Smooth muscle cell (in vitro differentiated cells): ENCODE measurements around the gene ACADSB. TPM values are rescaled to one million over a fixed set of nuclear protein-coding genes. Genes with fewer than 3 reads are reported as not detected.

Experiments
- DNase-seq: peaks from one replicate; lab custom pipeline; 2025; ENCODE audit not compliant: unreplicated experiment; lab: John Stamatoyannopoulos, UW
- H2AFZ ChIP-seq: fragments of 200-600 bp; sonication (generic); 2 replicates; pipeline ENCODE4 v1.6.0; 2016; ENCODE audit warnings: antibody characterized with exemption, low read depth, mild to moderate bottlenecking
- H3F3A ChIP-seq: fragments of 200-600 bp; sonication (generic); 2 replicates; pipeline ENCODE4 v1.6.0; 2017; ENCODE audit warnings: antibody characterized with exemption, low read depth
- H3K27ac ChIP-seq: fragments of 200-600 bp; sonication (generic); 2 replicates; pipeline ENCODE4 v1.5.1; 2016; ENCODE audit warnings: low read depth, mild to moderate bottlenecking
- H3K27me3 ChIP-seq: fragments of 200-600 bp; sonication (generic); 2 replicates; pipeline ENCODE4 v1.6.1; 2016; ENCODE audit warnings: low read depth, mild to moderate bottlenecking
- H3K36me3 ChIP-seq: fragments of 200-600 bp; sonication (generic); 2 replicates; pipeline ENCODE4 v1.5.1; 2016; ENCODE audit warnings: low read depth
- H3K4me1 ChIP-seq: fragments of 200-600 bp; sonication (generic); 2 replicates; pipeline ENCODE4 v1.5.1; 2016; ENCODE audit warnings: low read depth
- H3K4me2 ChIP-seq: fragments of 200-600 bp; sonication (generic); 2 replicates; pipeline ENCODE4 v1.6.0; 2016; ENCODE audit warnings: mild to moderate bottlenecking
- H3K4me3 ChIP-seq: fragments of 200-600 bp; sonication (generic); 2 replicates; pipeline ENCODE4 v1.5.1; 2016; ENCODE audit warnings: mild to moderate bottlenecking
- H3K79me2 ChIP-seq: fragments of 200-600 bp; sonication (generic); 2 replicates; pipeline ENCODE4 v1.6.0; 2016; ENCODE audit warnings: low read depth, mild to moderate bottlenecking
- H3K9ac ChIP-seq: fragments of 200-600 bp; sonication (generic); 2 replicates; pipeline ENCODE4 v1.6.0; 2016; ENCODE audit warnings: low read depth
- H3K9me3 ChIP-seq: fragments of 200-600 bp; sonication (generic); replicated peaks from 2 replicates; pipeline ENCODE4 v1.5.1; 2016; ENCODE audit warnings: low read depth
- H4K20me1 ChIP-seq: fragments of 200-600 bp; sonication (generic); 2 replicates; pipeline ENCODE4 v1.6.0; 2016; ENCODE audit warnings: low read depth
- WGBS: methylation state at CpG from one replicate; pipeline ENCODE4 v1.1.7; 2016; ENCODE audit warnings: low lambda C conversion rate; 5-methylcytosine and 5-hydroxymethylcytosine counted together
- polyA plus RNA-seq: library from polyadenylated mRNA; unstranded; fragments of >200 nt; fragmentation: Nextera tagmentation; extraction: Ambion mirVana; gene quantifications from 2 replicates; pipeline ENCODE4 v1.2.1, GENCODE V29; 2016
- total RNA-seq: library from RNA; depleted of rRNA; stranded (reverse); fragments of >200 nt; gene quantifications from 2 replicates; pipeline ENCODE4 v1.2.3, GENCODE V29; 2014
- TF ChIP-seq, protein P1 (sequence below): fragments of 200-600 bp; sonication (generic); IDR thresholded peaks from 2 replicates; pipeline ENCODE4 v1.5.1; 2017; ENCODE audit warnings: borderline replicate concordance, mild to moderate bottlenecking, antibody characterized with exemption; ENCODE audit not compliant: insufficient read depth, poor library complexity, severe bottlenecking

ACADSB gene
- total and polyA plus RNA-seq, 2 experiments from 2014 or later = 2.9 to 3.2 TPM

DNA sequence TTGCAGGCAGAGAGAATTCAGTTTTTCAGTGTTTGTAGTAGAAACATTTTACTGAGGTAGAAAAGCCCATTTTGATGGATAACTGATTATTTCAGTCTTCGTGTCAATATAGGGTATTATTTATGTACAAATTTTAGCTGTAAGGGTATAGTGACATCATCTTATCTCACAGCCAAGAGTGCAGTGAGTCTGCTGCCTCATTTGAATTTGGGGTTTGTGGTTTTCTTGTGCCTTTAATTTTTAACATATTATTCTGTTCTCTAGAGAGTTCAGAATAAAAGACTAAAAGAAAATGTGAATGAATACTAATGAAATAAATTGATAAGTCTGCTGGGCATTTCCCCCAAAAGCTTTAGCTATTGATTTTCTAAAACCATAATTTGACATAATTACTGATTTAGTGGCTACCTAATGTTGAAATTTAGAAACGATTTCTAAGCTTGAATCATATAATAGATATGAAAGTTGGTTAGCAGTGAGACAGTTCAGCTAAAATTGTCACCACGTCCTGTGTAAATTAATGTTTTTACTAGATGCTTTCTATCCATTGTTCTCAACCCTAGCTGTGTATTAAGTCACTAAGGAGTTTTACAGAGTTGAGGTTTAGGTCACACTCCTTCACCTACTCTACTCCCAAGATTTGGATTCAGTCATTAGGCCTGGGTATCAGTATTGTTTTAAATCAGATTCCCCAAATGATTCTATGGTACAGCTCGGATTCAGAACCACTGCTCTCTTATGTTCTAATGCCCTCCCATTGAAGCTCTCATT is 37.3 kb downstream of the ACADSB start:
- no peaks in the 10 kb centered on the region for H3K79me2 ChIP-seq
- H3K4me1 ChIP-seq = no peaks in the 10 kb centered on the region
- H4K20me1 ChIP-seq = no peaks in the 10 kb centered on the region
- H3K9me3 ChIP-seq = no peaks in the 10 kb centered on the region
- no peaks in the 10 kb centered on the region for H3F3A ChIP-seq
- H3K9ac ChIP-seq = no peak overlapping the region
- TF ChIP-seq, protein P1, sequence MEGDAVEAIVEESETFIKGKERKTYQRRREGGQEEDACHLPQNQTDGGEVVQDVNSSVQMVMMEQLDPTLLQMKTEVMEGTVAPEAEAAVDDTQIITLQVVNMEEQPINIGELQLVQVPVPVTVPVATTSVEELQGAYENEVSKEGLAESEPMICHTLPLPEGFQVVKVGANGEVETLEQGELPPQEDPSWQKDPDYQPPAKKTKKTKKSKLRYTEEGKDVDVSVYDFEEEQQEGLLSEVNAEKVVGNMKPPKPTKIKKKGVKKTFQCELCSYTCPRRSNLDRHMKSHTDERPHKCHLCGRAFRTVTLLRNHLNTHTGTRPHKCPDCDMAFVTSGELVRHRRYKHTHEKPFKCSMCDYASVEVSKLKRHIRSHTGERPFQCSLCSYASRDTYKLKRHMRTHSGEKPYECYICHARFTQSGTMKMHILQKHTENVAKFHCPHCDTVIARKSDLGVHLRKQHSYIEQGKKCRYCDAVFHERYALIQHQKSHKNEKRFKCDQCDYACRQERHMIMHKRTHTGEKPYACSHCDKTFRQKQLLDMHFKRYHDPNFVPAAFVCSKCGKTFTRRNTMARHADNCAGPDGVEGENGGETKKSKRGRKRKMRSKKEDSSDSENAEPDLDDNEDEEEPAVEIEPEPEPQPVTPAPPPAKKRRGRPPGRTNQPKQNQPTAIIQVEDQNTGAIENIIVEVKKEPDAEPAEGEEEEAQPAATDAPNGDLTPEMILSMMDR = no peak
- no peak overlapping the region for H3K4me3 ChIP-seq
- H2AFZ ChIP-seq = no peak overlapping the region
- DNase-seq = no peak
- WGBS = 92% methylated on average over 4 of the region's 4 CpGs
- H3K27ac ChIP-seq = no peak overlapping the region
- no peaks in the 10 kb centered on the region for H3K27me3 ChIP-seq
- H3K36me3 ChIP-seq = no peaks in the 10 kb centered on the region
- no peak overlapping the region for H3K4me2 ChIP-seq

DNA sequence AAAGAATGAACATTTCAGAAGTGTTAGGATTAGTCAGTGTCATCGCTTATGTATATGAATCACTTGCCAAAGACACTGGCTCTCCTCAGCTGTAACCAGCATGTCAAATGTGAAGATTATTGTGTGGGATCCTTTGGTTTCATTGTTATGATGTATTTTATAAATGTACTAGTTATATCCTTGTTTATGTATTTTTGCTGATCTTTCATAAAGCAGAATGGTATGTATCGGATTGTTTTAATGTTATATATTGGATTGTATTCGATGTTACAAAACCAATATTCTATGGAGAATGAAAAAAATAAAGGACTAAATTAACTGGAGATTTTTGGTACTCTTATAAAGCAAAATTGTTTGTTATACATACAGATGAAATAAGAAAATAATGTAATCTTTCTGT is 49.2 kb downstream of the ACADSB start:
- no peak overlapping the region for H2AFZ ChIP-seq
- H3K79me2 ChIP-seq = no peaks in the 10 kb centered on the region
- H3K4me1 ChIP-seq = no peaks in the 10 kb centered on the region
- no peaks in the 10 kb centered on the region for H3K9me3 ChIP-seq
- TF ChIP-seq, protein P1 = no peak
- H4K20me1 ChIP-seq = no peaks in the 10 kb centered on the region
- no peak overlapping the region for H3K4me2 ChIP-seq
- H3K27ac ChIP-seq = no peak overlapping the region
- WGBS = 94% methylated on average over 3 of the region's 3 CpGs
- peaks cover 4% of the 10 kb centered on the region for H3K27me3 ChIP-seq
- H3F3A ChIP-seq = no peaks in the 10 kb centered on the region
- H3K4me3 ChIP-seq = no peak overlapping the region
- DNase-seq = no peak
- H3K36me3 ChIP-seq = no peaks in the 10 kb centered on the region
- no peak overlapping the region for H3K9ac ChIP-seq

DNA sequence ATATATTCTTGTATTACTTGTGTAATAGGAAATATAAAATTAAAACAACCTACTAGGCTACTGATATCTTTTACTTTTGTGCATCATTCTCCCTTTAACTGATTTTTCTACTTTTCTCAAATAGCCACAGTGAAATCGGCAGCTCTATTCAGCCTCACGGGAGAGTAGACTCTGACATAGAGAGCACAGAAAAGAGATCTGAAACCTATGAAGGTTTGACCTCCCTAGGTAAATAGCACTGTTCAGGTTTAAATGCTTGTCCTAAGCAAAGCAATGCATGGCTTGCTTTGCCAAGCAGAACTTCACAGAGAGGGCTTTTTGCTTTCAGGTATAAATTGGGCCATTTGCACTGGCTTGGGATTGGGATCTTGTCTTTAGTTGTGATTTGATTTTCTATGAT is 53.1 kb downstream of the ACADSB start:
- 94% methylated on average over 2 of the region's 2 CpGs for WGBS
- H3K79me2 ChIP-seq = no peaks in the 10 kb centered on the region
- no peaks in the 10 kb centered on the region for H3K36me3 ChIP-seq
- no peak overlapping the region for H3K27ac ChIP-seq
- H2AFZ ChIP-seq = no peak overlapping the region
- H3K4me3 ChIP-seq = no peak overlapping the region
- H3K9ac ChIP-seq = no peak overlapping the region
- no peaks in the 10 kb centered on the region for H3F3A ChIP-seq
- no peak for DNase-seq
- H4K20me1 ChIP-seq = no peaks in the 10 kb centered on the region
- TF ChIP-seq, protein P1 = no peak
- no peaks in the 10 kb centered on the region for H3K9me3 ChIP-seq
- H3K4me1 ChIP-seq = no peaks in the 10 kb centered on the region
- peaks cover 4% of the 10 kb centered on the region for H3K27me3 ChIP-seq
- no peak overlapping the region for H3K4me2 ChIP-seq

DNA sequence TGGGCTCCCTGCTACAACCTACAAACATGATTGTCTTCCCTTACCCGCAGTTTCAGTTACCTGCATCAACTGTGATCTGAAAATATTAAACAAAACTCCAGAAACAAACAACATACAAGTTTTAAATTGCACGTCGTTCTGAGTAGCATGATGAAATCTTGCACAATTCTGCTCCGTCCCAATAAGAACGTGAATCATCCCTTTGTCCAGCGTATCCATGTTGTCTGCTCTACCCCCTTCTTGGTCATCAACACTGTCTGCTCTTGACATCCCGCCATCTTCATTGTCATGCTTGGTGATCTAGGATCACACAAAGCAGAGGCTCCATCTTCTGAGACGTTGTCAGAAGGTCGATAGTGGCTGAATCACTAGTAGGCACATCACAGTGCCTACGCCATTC is 53.9 kb downstream of the ACADSB start:
- Histone ChIP-seq H3K27me3 (peaks cover 4% of the 10 kb centered on the region), H3K9me3 (no peaks in the 10 kb centered on the region), H3K4me1 (no peaks in the 10 kb centered on the region), H3K36me3 (no peaks in the 10 kb centered on the region), H3K4me3 (no peak overlapping the region), H3K27ac (no peak overlapping the region), H4K20me1 (no peaks in the 10 kb centered on the region), H3K9ac (no peak overlapping the region), H3K79me2 (no peaks in the 10 kb centered on the region), H3K4me2 (no peak overlapping the region), H3F3A (no peaks in the 10 kb centered on the region), H2AFZ (no peak overlapping the region)
- DNase-seq = no peak
- WGBS = 81% methylated on average over 10 of the region's 10 CpGs
- TF ChIP-seq, protein P1 = no peak
